CD4-positive, alpha-beta T cell treated with Interleukin-6 for 4 hours (primary cell): ENCODE data around the gene ULK3.

Source experiments
- DNase-seq: peaks from one replicate; pipeline ENCODE4 v3.0.0-alpha.2; 2020; ENCODE audit warnings: mixed read lengths

ULK3 gene

GRCh38 chr15:74798388-74799254 is 44.3 kb downstream of the ULK3 start:
- no peak for DNase-seq

- DNase-seq = peak; percentile 70
These were observed 46.9 kb downstream of the ULK3 start for GRCh38 chr15:74795966-74796625.

- peak; percentile 35 for DNase-seq
These were observed 48.0 kb downstream of the ULK3 start for GRCh38 chr15:74794970-74795349.

GRCh38 chr15:74794248-74794969 is 48.5 kb downstream of the ULK3 start:
- peak; percentile 45 for DNase-seq

- peak; percentile 87 for DNase-seq
These were observed 49.6 kb downstream of the ULK3 start for GRCh38 chr15:74793135-74794028.

GRCh38 chr15:74792227-74793016 is 50.5 kb downstream of the ULK3 start:
- peak; percentile 33 for DNase-seq

- DNase-seq = no peak
These were observed 51.3 kb downstream of the ULK3 start for GRCh38 chr15:74791667-74792066.

GRCh38 chr15:74791007-74791406 is 51.9 kb downstream of the ULK3 start:
- DNase-seq = no peak

GRCh38 chr15:74790080-74790916 is 52.7 kb downstream of the ULK3 start:
- DNase-seq = peak; percentile 58

- no peak for DNase-seq
These were observed 53.2 kb downstream of the ULK3 start for GRCh38 chr15:74789741-74790079.

- DNase-seq = peak; percentile 59
These were observed 53.8 kb downstream of the ULK3 start for GRCh38 chr15:74789171-74789631.

- DNase-seq = peak; percentile 71
These were observed 54.2 kb downstream of the ULK3 start for GRCh38 chr15:74788683-74789151.

- DNase-seq = no peak
These were observed 54.8 kb downstream of the ULK3 start for GRCh38 chr15:74788042-74788682.

GRCh38 chr15:74787251-74788041 is 55.5 kb downstream of the ULK3 start:
- peak; percentile 88 for DNase-seq

GRCh38 chr15:74786551-74787165 is 56.3 kb downstream of the ULK3 start:
- DNase-seq = no peak
